HS-27A (cell line): ENCODE measurements around the gene KCNS3.
A peak's percentile ranks its signal among the peaks of the same experiment; 100 is the strongest.

ENCODE experiments used
- DNase-seq: peaks from one replicate; pipeline ENCODE4 v3.0.0-alpha.2; 2012; ENCODE audit warnings: low read depth, missing footprints

KCNS3 gene

GRCh38 chr2:17877811-17878280, 621 bp upstream of the KCNS3 start:
- no peak for DNase-seq

- DNase-seq = peak; percentile 36
Measured at GRCh38 chr2:17879137-17879912, 858 bp downstream of the KCNS3 start.

- no peak for DNase-seq
Measured at GRCh38 chr2:17879913-17880274, 1.4 kb downstream of the KCNS3 start.

- DNase-seq = no peak
Measured at GRCh38 chr2:17892770-17893534, 14.5 kb downstream of the KCNS3 start.

- no peak for DNase-seq
Measured at GRCh38 chr2:17894005-17894404, 15.5 kb downstream of the KCNS3 start.

GRCh38 chr2:17894556-17894955, 16.1 kb downstream of the KCNS3 start:
- DNase-seq = no peak

- DNase-seq = no peak
Measured at GRCh38 chr2:17899871-17900270, 21.4 kb downstream of the KCNS3 start.

- DNase-seq = no peak
Measured at GRCh38 chr2:17901246-17901645, 22.8 kb downstream of the KCNS3 start.

- DNase-seq = no peak
Measured at GRCh38 chr2:17910980-17911379, 32.5 kb downstream of the KCNS3 start.

- no peak for DNase-seq
Measured at GRCh38 chr2:17911491-17912260, 33.2 kb downstream of the KCNS3 start.

GRCh38 chr2:17912266-17912691, 33.8 kb downstream of the KCNS3 start:
- no peak for DNase-seq

- DNase-seq = no peak
Measured at GRCh38 chr2:17915099-17915498, 36.6 kb downstream of the KCNS3 start.

GRCh38 chr2:17915811-17916518, 37.5 kb downstream of the KCNS3 start:
- no peak for DNase-seq

GRCh38 chr2:17916584-17916983, 38.1 kb downstream of the KCNS3 start:
- DNase-seq = no peak

- DNase-seq = no peak
Measured at GRCh38 chr2:17918789-17919188, 40.3 kb downstream of the KCNS3 start.

- no peak for DNase-seq
Measured at GRCh38 chr2:17930773-17931172, 52.3 kb downstream of the KCNS3 start.

- no peak for DNase-seq
Measured at GRCh38 chr2:17933256-17933655, 54.8 kb downstream of the KCNS3 start.

- DNase-seq = peak; percentile 29
Measured at GRCh38 chr2:17934721-17935120, 56.3 kb downstream of the KCNS3 start.

- DNase-seq = no peak
Measured at GRCh38 chr2:17935242-17935885, 56.9 kb downstream of the KCNS3 start.

- DNase-seq = no peak
Measured at GRCh38 chr2:17936599-17936998, 58.1 kb downstream of the KCNS3 start.

- no peak for DNase-seq
Measured at GRCh38 chr2:17940091-17940630, 61.7 kb downstream of the KCNS3 start.
